Cardiac muscle cell (in vitro differentiated cells and primary cell): ENCODE data around the gene RIMS4. TPM values are rescaled to one million over a fixed set of nuclear protein-coding genes. Genes with fewer than 3 reads are reported as not detected.

Source experiments
- DNase-seq, 2 donors: peaks; one replicate each; pipeline versions ENCODE4 v3.0.0 to v3.0.0-alpha.2; 2010 to 2017; ENCODE audit warnings: low read depth in 1 of 2, low spot score in 1 of 2
- H3K27ac ChIP-seq: fragments of 200-600 bp; sonication (generic); 2 replicates; pipeline ENCODE4 v1.5.1; 2016
- H3K27me3 ChIP-seq: fragments of 200-600 bp; sonication (generic); 2 replicates; pipeline ENCODE4 v1.6.0; 2016; ENCODE audit warnings: control low read depth
- H3K36me3 ChIP-seq: fragments of 200-600 bp; sonication (generic); 2 replicates; pipeline ENCODE4 v1.5.1; 2016; ENCODE audit warnings: control low read depth
- H3K4me1 ChIP-seq: fragments of 200-600 bp; sonication (generic); 2 replicates; pipeline ENCODE4 v1.8.1; 2017; ENCODE audit warnings: low read depth, mild to moderate bottlenecking, mixed run types
- H3K4me3 ChIP-seq: fragments of 200-600 bp; sonication (generic); 2 replicates; pipeline ENCODE4 v1.5.1; 2016; ENCODE audit warnings: mild to moderate bottlenecking
- H3K9me3 ChIP-seq: fragments of 200-600 bp; sonication (generic); 2 replicates; pipeline ENCODE4 v1.5.1; 2017; ENCODE audit warnings: low read depth, mild to moderate bottlenecking, control low read depth
- CTCF ChIP-seq: IDR thresholded peaks from 2 replicates; pipeline ENCODE4 v1.5.1; 2012; ENCODE audit warnings: low read depth, mild to moderate bottlenecking, low read length
- polyA plus RNA-seq: library from polyadenylated mRNA; unstranded; fragments of >200 nt; fragmentation: Nextera tagmentation; extraction: Ambion mirVana; gene quantifications from 2 replicates; pipeline ENCODE4 v1.2.1, GENCODE V29; 2016
- total RNA-seq: library from RNA; depleted of rRNA; stranded (reverse); fragments of >200 nt; gene quantifications from 2 replicates; pipeline ENCODE4 v1.2.3, GENCODE V29; 2016

Gene RIMS4
- total and polyA plus RNA-seq, 2 experiments from 2014 or later, result 3.6 to 4.3 TPM

- Histone ChIP-seq H3K27me3 (no peaks in the 10 kb centered on the region), H3K36me3 (no peaks in the 10 kb centered on the region), H3K27ac (no peak overlapping the region), H3K9me3 (no peaks in the 10 kb centered on the region), H3K4me1 (no peaks in the 10 kb centered on the region), H3K4me3 (no peak overlapping the region)
- no peak for TF ChIP-seq CTCF
- peak in 1 of 2 donors; percentile 95 for DNase-seq
Observed at GRCh38 chr20:44720997-44721784, 89.2 kb downstream of the RIMS4 start.

- DNase-seq, result peak in 1 of 2 donors; percentile 74
- no peak overlapping the region for H3K27ac ChIP-seq
- no peak for TF ChIP-seq CTCF
Observed at GRCh38 chr20:44720621-44720996, 89.7 kb downstream of the RIMS4 start.

GRCh38 chr20:44719841-44720240 is 90.5 kb downstream of the RIMS4 start:
- H3K4me3 ChIP-seq, result no peak overlapping the region
- H3K4me1 ChIP-seq, result no peaks in the 10 kb centered on the region
- no peak for DNase-seq
- no peaks in the 10 kb centered on the region for H3K27me3 ChIP-seq
- H3K27ac ChIP-seq, result no peak overlapping the region
- H3K36me3 ChIP-seq, result no peaks in the 10 kb centered on the region
- H3K9me3 ChIP-seq, result no peaks in the 10 kb centered on the region
- no peak for TF ChIP-seq CTCF

More at GRCh38 chr20:44720621-44720996, 89.7 kb downstream of the RIMS4 start:
- H3K9me3 ChIP-seq, result no peaks in the 10 kb centered on the region
- no peaks in the 10 kb centered on the region for H3K36me3 ChIP-seq
- no peaks in the 10 kb centered on the region for H3K4me1 ChIP-seq
- H3K4me3 ChIP-seq, result no peak overlapping the region
- no peaks in the 10 kb centered on the region for H3K27me3 ChIP-seq

DNA sequence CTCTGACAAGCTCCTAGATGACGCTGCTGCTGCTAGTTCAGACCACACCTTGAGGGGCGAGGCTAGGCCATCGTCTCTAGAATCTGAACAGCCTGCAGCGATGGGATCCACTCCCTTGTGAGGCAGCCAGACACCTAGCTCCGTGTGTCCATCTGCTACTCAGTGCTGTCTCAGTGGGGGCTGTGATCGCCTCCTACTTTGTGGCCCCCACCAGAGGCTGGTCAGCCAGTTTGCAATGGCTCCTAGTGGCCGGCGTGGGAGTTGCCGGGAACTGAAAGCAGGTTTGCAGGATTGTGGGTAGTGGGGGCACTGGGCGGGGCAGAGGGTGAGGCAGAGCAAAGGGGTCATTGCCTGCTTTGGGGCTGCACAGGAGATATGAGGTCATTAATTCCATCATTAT is 92.4 kb downstream of the RIMS4 start:
- Histone ChIP-seq H3K4me3 (no peak overlapping the region), H3K27me3 (no peaks in the 10 kb centered on the region), H3K4me1 (no peaks in the 10 kb centered on the region), H3K27ac (no peak overlapping the region), H3K36me3 (no peaks in the 10 kb centered on the region), H3K9me3 (no peaks in the 10 kb centered on the region)
- no peak for DNase-seq
- peak; percentile 50 for TF ChIP-seq CTCF

DNA sequence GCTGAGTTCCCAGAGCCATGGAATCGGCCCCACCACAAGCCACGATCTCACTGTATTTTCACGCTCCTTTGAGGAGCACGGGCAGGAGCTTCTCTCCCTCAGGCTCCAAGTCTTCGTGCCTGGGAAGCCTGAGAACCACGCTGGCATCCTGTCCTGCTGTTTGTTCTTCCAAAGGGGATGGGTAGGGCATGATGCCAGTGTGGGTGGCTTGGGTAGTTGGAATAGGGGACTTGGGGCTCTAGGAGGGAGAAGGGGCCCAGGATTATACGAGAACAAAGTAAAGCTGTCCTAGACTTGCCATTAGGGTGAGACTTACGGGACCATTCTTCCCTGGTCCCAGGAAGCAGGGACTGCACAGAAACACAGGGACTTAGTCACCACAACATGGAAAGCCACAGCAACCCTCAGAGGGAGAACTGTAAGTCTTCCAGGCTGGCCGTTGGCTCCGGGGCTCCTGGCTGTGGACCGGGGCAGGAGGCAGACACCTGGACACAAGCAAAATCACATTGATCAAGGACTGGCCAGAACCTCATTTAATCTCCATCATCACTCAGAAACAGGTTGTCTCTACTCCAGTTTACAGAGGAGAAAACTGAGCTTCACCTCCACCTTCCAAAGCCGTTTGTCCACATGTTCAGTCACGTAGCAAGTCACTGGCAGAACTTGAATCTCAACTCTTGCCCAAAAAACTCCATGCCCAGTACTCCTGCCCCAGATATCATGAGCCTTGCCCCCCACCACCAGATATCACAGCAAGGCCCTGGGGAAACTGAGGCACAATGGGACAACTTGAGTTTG is 93.8 kb downstream of the RIMS4 start:
- no peaks in the 10 kb centered on the region for H3K36me3 ChIP-seq
- no peak overlapping the region for H3K27ac ChIP-seq
- H3K4me3 ChIP-seq, result no peak overlapping the region
- no peak for DNase-seq
- no peak for TF ChIP-seq CTCF
- H3K9me3 ChIP-seq, result no peaks in the 10 kb centered on the region
- H3K27me3 ChIP-seq, result no peaks in the 10 kb centered on the region
- H3K4me1 ChIP-seq, result no peaks in the 10 kb centered on the region
